ENCODE data around the gene PROK1.

- no peak for TF ChIP-seq POLR2A (IDR thresholded peaks at IDR 0.05)
- no peak for TF ChIP-seq CTCF (IDR thresholded peaks at IDR 0.05)
- no peak for TF ChIP-seq POLR2AphosphoS5 (IDR thresholded peaks at IDR 0.05)
Observed at GRCh38 chr1:110453829-110454228, 2.9 kb downstream of the PROK1 start.

Data from suprapubic skin (tissue), 4 donors.